ENCODE results near the gene LRBA. TPM values are rescaled to one million over a fixed set of nuclear protein-coding genes. Genes with fewer than 3 reads are reported as not detected.
A peak's percentile ranks its signal among the peaks of the same experiment; 100 is the strongest.

LRBA gene
- total RNA-seq, 2 donors from 2014 or later, result 76.3 to 86.9 TPM

DNA sequence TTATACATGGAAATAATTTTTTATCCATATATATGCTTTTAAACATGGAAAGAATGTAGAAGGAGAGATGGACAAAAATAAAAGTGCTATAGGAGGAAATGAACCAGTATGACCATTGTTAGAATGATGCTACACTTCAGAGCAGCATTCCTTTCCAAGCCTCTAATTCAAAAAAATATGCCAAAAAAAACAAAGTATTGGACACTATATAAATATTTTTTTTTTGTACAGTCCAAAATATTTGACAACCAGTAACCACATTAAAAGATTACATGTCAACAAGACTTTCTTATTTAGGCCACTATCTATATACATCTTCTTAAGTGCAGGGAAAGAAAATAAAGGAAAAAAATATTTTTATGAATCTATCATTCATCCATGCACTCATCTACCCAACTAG is 198.6 kb downstream of the LRBA start:
- Mint-ChIP-seq H3K4me3 (no peak overlapping the region), H3K27ac (no peak overlapping the region), H3K4me1 (peaks cover 6% of the 10 kb centered on the region), H3K27me3 (no peaks in the 10 kb centered on the region), H3K36me3 (ENCODE audit: low read depth) (peaks cover 4% of the 10 kb centered on the region)
- DNase-seq (no peak), ATAC-seq (no peak)
- no peaks in the 10 kb centered on the region for H3K9me3 ChIP-seq (ENCODE audit: control insufficient read depth, low read length, poor library complexity, severe bottlenecking)

DNA sequence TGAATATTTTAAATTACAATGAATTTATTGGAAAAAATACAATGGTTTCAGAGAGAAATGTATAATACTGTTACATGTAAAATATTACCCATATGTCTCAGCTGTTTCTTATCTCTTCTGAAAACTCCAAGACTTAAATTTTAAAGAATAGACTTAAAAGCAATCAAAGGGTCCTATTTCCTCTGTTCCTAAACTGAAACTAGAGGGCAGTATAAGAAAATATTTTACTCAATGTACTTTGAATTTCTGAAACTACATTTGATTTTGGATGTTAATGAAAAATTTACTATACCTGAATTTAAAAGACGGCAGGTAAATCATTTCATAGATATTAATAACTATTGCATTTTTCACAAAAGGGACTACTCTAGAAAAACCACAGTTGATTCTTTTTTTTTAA is 200.2 kb downstream of the LRBA start:
- H3K27me3 Mint-ChIP-seq, result no peaks in the 10 kb centered on the region
- no peak overlapping the region for H3K27ac Mint-ChIP-seq
- H3K4me3 Mint-ChIP-seq, result no peak overlapping the region
- peaks cover 6% of the 10 kb centered on the region for H3K4me1 Mint-ChIP-seq
- DNase-seq (no peak), ATAC-seq (no peak)
- peaks cover 6% of the 10 kb centered on the region for H3K36me3 Mint-ChIP-seq (ENCODE audit: low read depth)
- no peaks in the 10 kb centered on the region for H3K9me3 ChIP-seq (ENCODE audit: control insufficient read depth, low read length, poor library complexity, severe bottlenecking)

DNA sequence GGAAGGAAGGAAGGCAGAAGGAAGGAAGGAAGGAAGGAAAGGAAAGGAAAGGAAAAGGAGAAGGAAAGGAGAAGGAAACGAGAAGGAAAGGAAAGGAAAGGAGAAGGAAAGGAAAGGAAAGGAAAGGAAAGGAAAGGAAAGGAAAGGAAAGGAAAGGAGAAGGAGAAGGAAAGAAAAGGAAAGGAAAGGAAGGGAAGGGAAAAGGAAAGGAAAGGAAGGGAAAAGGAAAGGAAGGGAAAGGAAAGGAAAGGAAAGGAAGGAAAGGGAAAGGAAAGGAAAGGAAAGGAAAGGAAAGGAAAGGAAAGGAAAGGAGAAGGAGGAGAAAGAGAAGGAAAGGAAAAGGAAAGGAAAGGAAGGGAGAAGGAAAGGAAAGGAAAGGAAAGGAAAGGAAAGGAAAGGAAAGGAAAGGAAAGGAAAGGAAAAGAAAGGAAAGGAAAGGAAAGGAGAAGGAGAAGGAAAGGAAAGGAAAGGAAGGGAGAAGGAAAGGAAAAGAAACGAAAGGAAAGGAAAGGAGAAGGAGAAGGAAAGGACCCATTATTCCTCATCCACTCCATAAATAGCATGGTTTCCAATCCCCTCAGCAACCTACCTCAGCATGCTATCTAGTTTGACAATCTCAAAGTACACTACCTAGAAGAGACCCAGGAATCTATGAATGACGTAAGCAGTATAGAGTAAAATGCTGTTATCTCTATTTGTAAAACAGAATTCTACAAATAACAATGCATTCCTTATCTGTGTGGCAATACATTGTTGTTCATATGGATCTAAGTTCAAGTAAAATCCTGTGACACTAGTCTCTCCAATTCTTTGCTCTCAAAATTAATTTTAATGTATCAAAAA is 209.7 kb downstream of the LRBA start:
- H3K9me3 ChIP-seq (ENCODE audit: control insufficient read depth, low read length, poor library complexity, severe bottlenecking), result no peaks in the 10 kb centered on the region

DNA sequence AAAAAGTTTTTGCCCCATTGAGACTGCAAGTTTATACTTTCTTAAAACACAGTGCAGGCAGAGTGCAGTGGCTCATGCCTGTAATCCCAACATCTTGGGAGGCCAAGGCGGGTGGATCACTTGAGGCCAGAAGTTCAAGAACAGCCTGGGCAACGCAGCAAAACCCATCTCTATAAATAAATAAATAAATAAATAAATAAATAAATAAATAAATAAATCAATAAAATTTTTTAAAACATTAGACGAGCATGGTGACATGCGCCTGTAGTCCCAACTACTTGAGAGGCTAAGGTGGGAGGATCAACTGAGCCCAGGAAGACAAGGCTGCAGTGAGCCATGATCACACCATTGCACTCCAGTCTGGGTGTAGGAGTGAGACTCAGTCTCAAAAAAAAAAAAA is 213.3 kb downstream of the LRBA start:
- no peaks in the 10 kb centered on the region for H3K9me3 ChIP-seq (ENCODE audit: control insufficient read depth, low read length, poor library complexity, severe bottlenecking)
- Mint-ChIP-seq H3K36me3 (ENCODE audit: low read depth) (peaks cover 6% of the 10 kb centered on the region), H3K4me3 (no peak overlapping the region), H3K4me1 (peaks cover 9% of the 10 kb centered on the region), H3K27ac (no peak overlapping the region), H3K27me3 (no peaks in the 10 kb centered on the region)
- ATAC-seq (no peak), DNase-seq (no peak)

More for the DNA sequence above, 209.7 kb downstream of the LRBA start:
- Mint-ChIP-seq H3K36me3 (ENCODE audit: low read depth) (peaks cover 8% of the 10 kb centered on the region), H3K4me3 (no peak overlapping the region), H3K4me1 (peaks cover 6% of the 10 kb centered on the region), H3K27ac (no peak overlapping the region), H3K27me3 (no peaks in the 10 kb centered on the region)
- ATAC-seq (no peak), DNase-seq (no peak)

DNA sequence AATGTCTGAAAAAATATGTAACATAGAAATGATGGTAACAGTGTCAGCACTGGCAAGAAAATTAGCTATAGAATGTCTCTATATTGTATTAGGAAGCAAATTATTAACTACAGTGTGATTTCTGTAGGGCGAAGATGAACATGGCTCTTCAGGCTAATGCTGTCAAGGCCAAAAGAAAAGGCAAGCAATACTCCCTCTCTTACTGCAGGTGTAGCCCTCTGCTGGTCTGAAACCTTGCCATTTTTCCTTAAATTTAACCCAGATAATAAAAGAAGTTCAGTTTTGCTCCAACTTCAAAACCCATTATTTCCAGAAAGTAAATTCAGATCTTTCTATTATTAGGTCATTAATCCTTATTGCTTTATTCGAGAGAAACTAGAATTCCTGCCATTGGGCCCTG is 215.9 kb downstream of the LRBA start:
- no peak overlapping the region for H3K27ac Mint-ChIP-seq
- no peak for ATAC-seq
- no peaks in the 10 kb centered on the region for H3K9me3 ChIP-seq (ENCODE audit: control insufficient read depth, low read length, poor library complexity, severe bottlenecking)
- DNase-seq, result no peak
- no peaks in the 10 kb centered on the region for H3K27me3 Mint-ChIP-seq
- no peaks in the 10 kb centered on the region for H3K36me3 Mint-ChIP-seq (ENCODE audit: low read depth)
- no peak overlapping the region for H3K4me3 Mint-ChIP-seq
- H3K4me1 Mint-ChIP-seq, result peaks cover 7% of the 10 kb centered on the region

DNA sequence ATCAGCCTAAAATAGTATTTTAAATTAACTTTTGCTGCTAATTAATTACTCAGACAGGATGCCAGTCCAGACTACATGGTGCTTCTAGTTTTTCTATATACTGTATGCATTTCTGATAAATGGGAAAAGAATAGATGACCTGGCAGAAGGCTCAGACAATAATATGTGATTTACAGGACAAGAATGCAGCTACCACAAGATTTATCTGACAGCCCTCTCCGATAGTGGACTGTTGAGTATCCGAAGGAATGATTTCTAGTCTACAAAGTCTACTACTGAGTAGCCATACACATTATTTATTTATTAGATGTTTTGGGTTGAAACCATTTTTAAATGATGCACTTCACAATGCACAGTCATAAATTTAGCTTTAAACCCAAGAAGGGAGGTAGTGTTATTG is 220.4 kb downstream of the LRBA start:
- no peaks in the 10 kb centered on the region for H3K27me3 Mint-ChIP-seq
- H3K4me3 Mint-ChIP-seq, result no peak overlapping the region
- ATAC-seq (no peak), DNase-seq (no peak)
- no peak overlapping the region for H3K27ac Mint-ChIP-seq
- peaks cover 7% of the 10 kb centered on the region for H3K36me3 Mint-ChIP-seq (ENCODE audit: low read depth)
- no peaks in the 10 kb centered on the region for H3K9me3 ChIP-seq (ENCODE audit: control insufficient read depth, low read length, poor library complexity, severe bottlenecking)
- peaks cover 5% of the 10 kb centered on the region for H3K4me1 Mint-ChIP-seq

DNA sequence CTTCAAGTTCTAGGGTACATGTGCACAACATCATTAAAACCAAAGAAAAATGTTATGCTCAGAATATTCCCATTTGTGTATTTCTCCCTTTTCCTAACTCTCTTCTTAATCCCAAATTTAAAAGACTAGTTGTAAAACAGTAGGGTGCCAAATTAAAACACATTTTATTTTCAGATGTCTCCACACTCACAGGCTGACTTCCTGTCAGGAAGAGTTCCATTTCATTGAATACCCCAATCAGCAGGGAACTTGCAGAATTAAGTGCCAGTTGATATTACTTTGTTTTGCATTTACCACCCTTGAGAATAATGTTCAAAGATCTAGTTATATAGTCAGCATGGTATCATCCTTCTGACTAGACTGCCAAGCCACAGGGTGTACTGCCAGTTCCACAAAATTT is 225.2 kb downstream of the LRBA start:
- no peak overlapping the region for H3K4me3 Mint-ChIP-seq
- no peak for DNase-seq
- H3K27ac Mint-ChIP-seq, result no peak overlapping the region
- no peaks in the 10 kb centered on the region for H3K27me3 Mint-ChIP-seq
- ATAC-seq, result no peak
- no peaks in the 10 kb centered on the region for H3K9me3 ChIP-seq (ENCODE audit: control insufficient read depth, low read length, poor library complexity, severe bottlenecking)
- H3K36me3 Mint-ChIP-seq (ENCODE audit: low read depth), result peaks cover 7% of the 10 kb centered on the region
- H3K4me1 Mint-ChIP-seq, result peaks cover 8% of the 10 kb centered on the region

DNA sequence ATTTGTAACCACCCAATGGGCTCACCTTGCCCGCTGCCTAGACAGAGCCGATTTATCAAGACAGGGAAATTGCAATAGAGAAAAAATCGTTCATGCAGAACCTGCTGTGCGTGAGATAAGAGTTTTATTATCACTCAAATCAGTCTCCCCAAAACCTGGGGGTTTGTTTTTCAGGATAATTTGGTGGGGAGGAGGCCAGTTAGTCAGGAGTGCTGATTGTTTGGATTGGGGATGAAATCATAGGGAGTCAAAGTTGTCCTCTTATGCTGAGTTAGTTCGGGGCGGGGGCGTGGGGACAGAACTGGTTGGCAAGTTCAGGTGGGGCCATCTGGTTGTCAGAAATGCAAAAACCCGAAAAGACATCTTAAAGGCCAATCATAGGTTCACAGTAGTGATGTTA is 230.1 kb downstream of the LRBA start:
- H3K9me3 ChIP-seq (ENCODE audit: control insufficient read depth, low read length, poor library complexity, severe bottlenecking), result no peaks in the 10 kb centered on the region
- no peak overlapping the region for H3K27ac Mint-ChIP-seq
- H3K4me3 Mint-ChIP-seq, result no peak overlapping the region
- ATAC-seq (no peak), DNase-seq (no peak)
- H3K27me3 Mint-ChIP-seq, result no peaks in the 10 kb centered on the region
- peaks cover 14% of the 10 kb centered on the region for H3K4me1 Mint-ChIP-seq
- no peaks in the 10 kb centered on the region for H3K36me3 Mint-ChIP-seq (ENCODE audit: low read depth)

DNA sequence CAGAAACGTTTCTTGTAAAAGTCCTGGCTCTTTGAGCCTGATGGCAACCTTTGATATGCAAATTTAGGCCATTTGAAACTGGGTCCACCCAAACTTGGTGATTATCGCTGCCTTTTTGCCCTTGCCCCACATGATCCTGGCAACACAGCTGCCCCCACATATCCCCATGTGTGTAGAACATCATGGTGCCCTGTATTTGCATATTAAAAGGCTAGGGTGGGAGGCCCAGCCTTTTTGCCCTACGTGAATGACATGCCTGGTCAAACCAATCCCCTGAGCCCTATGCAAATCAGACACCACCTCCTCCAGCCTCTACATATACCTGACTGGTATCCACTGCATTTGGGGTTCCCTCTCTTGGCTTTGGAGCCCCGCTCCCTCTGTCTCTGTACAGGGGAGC is 230.8 kb downstream of the LRBA start:
- peaks cover 14% of the 10 kb centered on the region for H3K4me1 Mint-ChIP-seq
- DNase-seq (no peak), ATAC-seq (no peak)
- H3K27ac Mint-ChIP-seq, result no peak overlapping the region
- no peaks in the 10 kb centered on the region for H3K9me3 ChIP-seq (ENCODE audit: control insufficient read depth, low read length, poor library complexity, severe bottlenecking)
- no peaks in the 10 kb centered on the region for H3K27me3 Mint-ChIP-seq
- H3K36me3 Mint-ChIP-seq (ENCODE audit: low read depth), result no peaks in the 10 kb centered on the region
- no peak overlapping the region for H3K4me3 Mint-ChIP-seq

DNA sequence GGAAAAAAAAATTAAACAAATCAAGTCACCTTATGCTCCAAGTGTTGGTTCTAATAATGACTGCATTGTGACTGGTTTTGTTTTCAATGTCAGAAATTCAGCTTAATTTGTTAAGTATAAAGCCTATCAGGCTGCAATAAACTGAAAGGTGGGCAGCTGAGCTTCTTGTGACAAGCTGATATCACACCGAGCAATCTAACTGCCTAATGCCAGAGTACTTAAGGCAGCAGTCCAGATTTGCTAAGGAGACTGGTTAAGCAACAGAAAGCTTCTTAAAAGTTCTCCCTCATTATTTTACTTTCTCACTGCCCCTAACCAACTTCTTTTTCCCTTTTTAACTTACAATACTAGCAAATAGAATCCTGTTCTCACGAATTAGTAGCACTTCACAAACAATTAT is 232.2 kb downstream of the LRBA start:
- ATAC-seq (no peak), DNase-seq (no peak)
- no peaks in the 10 kb centered on the region for H3K36me3 Mint-ChIP-seq (ENCODE audit: low read depth)
- H3K27ac Mint-ChIP-seq, result peak overlapping the region; percentile 27
- H3K27me3 Mint-ChIP-seq, result no peaks in the 10 kb centered on the region
- H3K4me3 Mint-ChIP-seq, result no peak overlapping the region
- peaks cover 14% of the 10 kb centered on the region for H3K4me1 Mint-ChIP-seq
- no peaks in the 10 kb centered on the region for H3K9me3 ChIP-seq (ENCODE audit: control insufficient read depth, low read length, poor library complexity, severe bottlenecking)

DNA sequence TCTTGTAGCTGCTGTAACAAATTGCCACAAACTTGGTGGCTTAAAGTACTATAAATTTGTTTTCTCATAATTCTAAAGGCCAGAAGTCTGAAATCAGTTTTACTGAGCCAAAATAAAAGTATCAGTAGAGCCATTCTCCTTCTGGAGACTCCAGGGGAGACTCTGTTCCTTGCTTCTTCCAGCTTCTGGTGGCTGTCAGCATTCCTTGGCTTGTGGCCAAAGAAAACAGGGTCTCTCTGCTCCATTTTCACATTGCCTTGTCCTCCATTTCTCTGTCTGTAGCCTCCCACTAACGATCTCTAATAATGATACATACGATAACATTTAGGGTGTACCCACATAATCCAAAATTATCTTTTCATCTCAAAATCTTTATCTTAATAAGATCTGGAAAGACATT is 232.8 kb downstream of the LRBA start:
- Mint-ChIP-seq H3K4me3 (no peak overlapping the region), H3K27ac (peak overlapping the region; percentile 27), H3K27me3 (no peaks in the 10 kb centered on the region), H3K4me1 (peaks cover 13% of the 10 kb centered on the region), H3K36me3 (ENCODE audit: low read depth) (no peaks in the 10 kb centered on the region)
- DNase-seq (no peak), ATAC-seq (no peak)
- no peaks in the 10 kb centered on the region for H3K9me3 ChIP-seq (ENCODE audit: control insufficient read depth, low read length, poor library complexity, severe bottlenecking)

DNA sequence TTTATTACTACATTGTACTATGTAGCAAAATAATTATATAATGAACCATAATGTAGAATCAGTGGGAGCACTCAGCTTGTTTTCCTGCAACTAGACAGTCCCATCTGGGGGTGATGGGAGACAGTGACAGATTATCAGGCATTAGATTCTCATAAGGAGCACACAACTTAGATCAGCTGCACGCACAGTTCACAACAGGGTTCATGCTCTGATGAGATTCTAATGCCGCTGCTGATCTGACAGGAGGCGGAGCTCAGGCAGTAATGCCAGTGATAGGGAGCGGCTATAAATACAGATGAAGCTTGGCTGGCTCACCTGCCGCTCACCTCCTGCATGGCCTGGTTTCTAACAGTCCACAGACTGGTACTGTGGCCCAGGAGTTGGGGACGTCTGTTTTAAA is 233.9 kb downstream of the LRBA start:
- Mint-ChIP-seq H3K4me1 (peaks cover 13% of the 10 kb centered on the region), H3K27me3 (no peaks in the 10 kb centered on the region), H3K36me3 (ENCODE audit: low read depth) (no peaks in the 10 kb centered on the region), H3K4me3 (no peak overlapping the region), H3K27ac (no peak overlapping the region)
- DNase-seq (no peak), ATAC-seq (no peak)
- H3K9me3 ChIP-seq (ENCODE audit: control insufficient read depth, low read length, poor library complexity, severe bottlenecking), result no peaks in the 10 kb centered on the region

DNA sequence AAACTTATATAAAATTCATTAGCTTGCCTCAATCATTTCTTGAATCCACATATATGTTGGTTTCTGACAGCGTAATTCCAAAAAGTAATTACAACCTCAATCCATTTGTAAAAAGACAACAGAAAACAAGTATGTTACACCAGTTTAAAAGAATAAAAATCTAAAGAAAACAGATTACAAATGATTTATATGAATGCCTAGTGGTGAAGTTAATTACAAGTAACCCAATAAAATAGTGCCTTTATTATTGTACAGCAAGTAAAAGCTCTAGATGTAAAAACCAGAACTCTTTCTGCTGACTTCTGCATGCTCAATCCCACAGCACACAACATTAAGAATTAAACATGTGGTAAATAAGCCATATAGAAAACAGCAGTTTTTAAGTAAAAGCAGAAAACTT is 235.4 kb downstream of the LRBA start:
- no peak for ATAC-seq
- no peaks in the 10 kb centered on the region for H3K9me3 ChIP-seq (ENCODE audit: control insufficient read depth, low read length, poor library complexity, severe bottlenecking)
- Mint-ChIP-seq H3K27ac (no peak overlapping the region), H3K36me3 (ENCODE audit: low read depth) (peaks cover 2% of the 10 kb centered on the region), H3K4me3 (no peak overlapping the region), H3K27me3 (no peaks in the 10 kb centered on the region), H3K4me1 (peaks cover 7% of the 10 kb centered on the region)
- no peak for DNase-seq

DNA sequence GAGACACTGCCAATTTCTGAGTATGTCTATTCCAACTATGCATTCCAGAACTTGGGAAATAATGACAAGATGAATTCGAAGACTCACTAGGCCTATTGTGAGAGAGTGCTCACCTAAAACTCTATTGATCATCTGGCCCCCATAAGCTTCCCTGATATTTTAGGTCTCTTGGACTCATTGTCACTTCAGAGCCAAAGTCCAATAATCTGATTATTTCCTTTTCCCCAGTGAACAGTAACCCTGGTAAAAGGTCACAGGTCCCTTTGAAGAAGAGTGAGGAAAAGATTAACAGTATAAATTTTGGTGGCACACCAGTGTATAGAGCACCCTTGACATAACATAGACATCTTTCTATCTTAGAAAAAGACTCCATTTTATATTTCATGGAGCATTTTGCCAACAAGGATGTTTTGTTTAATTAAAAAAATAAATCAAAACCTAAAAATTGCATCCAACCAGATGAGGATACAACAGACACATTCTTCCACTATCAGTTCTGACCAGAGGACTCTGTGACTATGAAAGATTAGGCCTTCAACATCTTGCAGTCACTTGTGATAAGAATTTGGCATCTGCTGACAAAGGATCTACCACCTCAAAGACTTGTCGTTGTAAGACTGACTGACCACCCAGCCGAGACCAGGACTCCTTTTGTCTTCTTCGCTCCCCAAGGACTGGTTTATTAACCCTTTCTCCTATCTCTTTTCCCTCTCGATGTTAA is 241.2 kb downstream of the LRBA start:
- Mint-ChIP-seq H3K27me3 (no peaks in the 10 kb centered on the region), H3K4me3 (no peak overlapping the region), H3K36me3 (ENCODE audit: low read depth) (peaks cover 5% of the 10 kb centered on the region), H3K27ac (no peak overlapping the region), H3K4me1 (peaks cover 11% of the 10 kb centered on the region)
- no peak for DNase-seq
- H3K9me3 ChIP-seq (ENCODE audit: control insufficient read depth, low read length, poor library complexity, severe bottlenecking), result no peaks in the 10 kb centered on the region
- no peak for ATAC-seq

Data from T-helper 17 cell (primary cell).